Neutrophil (primary cell): ENCODE measurements around the gene GGCX.
A peak's percentile ranks its signal among the peaks of the same experiment; 100 is the strongest.

Experiments
- H3K27ac ChIP-seq: fragments of 200-600 bp; sonication (generic); 2 replicates; pipeline ENCODE4 v1.5.1; 2016; ENCODE audit warnings: mild to moderate bottlenecking, moderate library complexity
- H3K27me3 ChIP-seq: fragments of 200-600 bp; sonication (generic); 2 replicates; pipeline ENCODE4 v1.6.0; 2016; ENCODE audit warnings: mild to moderate bottlenecking
- H3K36me3 ChIP-seq: fragments of 200-600 bp; sonication (generic); 2 replicates; pipeline ENCODE4 v1.5.1; 2017
- H3K4me1 ChIP-seq, 2 experiments: fragments of 200-600 bp in 1 of 2; sonication (generic) in 1 of 2; 1 replicate in 1 of 2; 2 replicates in 1 of 2; pipeline versions ENCODE4 v1.5.1 to v1.6.1; 2013 to 2016; ENCODE audit warnings: low read depth in 1 of 2, low read length in 1 of 2, mild to moderate bottlenecking in 1 of 2, moderate library complexity in 1 of 2; ENCODE audit not compliant: control insufficient read depth in 1 of 2, insufficient read depth in 1 of 2
- H3K4me3 ChIP-seq, 2 experiments: fragments of 200-600 bp in 1 of 2; sonication (generic) in 1 of 2; 1 replicate in 1 of 2; 2 replicates in 1 of 2; pipeline ENCODE4 v1.5.1; 2013 to 2016; ENCODE audit warnings: low read depth in 1 of 2, low read length in 1 of 2, mild to moderate bottlenecking in 1 of 2, moderate library complexity in 1 of 2
- H3K9me3 ChIP-seq: fragments of 200-600 bp; sonication (generic); 2 replicates; pipeline ENCODE4 v1.5.1; 2016
- TF ChIP-seq, protein P1 (sequence below): fragments of 200-600 bp; sonication (generic); IDR thresholded peaks from 2 replicates; pipeline ENCODE4 v1.5.1; 2016; ENCODE audit warnings: antibody characterized with exemption

Gene GGCX

DNA sequence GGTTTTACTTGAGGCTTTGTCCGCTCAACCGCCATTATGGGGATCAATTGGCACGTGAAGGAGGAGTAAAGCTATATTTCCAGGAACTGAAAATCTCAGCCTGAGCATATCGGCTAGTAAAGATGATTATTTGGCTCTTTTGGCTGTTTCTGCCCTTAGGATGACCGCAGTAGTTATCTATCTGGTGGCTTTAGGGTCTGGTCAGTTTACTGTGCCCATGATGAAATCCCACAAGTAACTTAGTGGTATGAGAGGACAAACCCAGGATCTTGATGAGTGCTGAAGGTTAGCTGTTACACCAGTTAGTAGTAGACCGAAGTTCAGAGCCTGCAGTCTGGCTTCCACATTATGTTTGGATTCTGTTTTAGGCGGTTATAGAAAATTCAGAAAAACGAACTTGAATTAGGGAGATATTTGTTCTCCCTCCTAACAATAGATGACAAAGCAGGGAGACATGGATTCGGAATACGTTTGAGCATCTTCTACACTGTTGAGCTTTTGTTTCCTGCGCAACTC lies 21.1 kb downstream of the GGCX start:
- Histone ChIP-seq H3K36me3 (peaks cover 39% of the 10 kb centered on the region), H3K27me3 (no peaks in the 10 kb centered on the region), H3K4me1 (peaks cover 53 to 57% of the 10 kb centered on the region in 2 experiments), H3K27ac (peak overlapping the region; percentile 94), H3K4me3 (peak overlapping the region; percentile 81 to 98), H3K9me3 (no peaks in the 10 kb centered on the region)
- TF ChIP-seq, protein P1, sequence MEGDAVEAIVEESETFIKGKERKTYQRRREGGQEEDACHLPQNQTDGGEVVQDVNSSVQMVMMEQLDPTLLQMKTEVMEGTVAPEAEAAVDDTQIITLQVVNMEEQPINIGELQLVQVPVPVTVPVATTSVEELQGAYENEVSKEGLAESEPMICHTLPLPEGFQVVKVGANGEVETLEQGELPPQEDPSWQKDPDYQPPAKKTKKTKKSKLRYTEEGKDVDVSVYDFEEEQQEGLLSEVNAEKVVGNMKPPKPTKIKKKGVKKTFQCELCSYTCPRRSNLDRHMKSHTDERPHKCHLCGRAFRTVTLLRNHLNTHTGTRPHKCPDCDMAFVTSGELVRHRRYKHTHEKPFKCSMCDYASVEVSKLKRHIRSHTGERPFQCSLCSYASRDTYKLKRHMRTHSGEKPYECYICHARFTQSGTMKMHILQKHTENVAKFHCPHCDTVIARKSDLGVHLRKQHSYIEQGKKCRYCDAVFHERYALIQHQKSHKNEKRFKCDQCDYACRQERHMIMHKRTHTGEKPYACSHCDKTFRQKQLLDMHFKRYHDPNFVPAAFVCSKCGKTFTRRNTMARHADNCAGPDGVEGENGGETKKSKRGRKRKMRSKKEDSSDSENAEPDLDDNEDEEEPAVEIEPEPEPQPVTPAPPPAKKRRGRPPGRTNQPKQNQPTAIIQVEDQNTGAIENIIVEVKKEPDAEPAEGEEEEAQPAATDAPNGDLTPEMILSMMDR: no peak

GRCh38 chr2:85539361-85540132 lies 21.7 kb downstream of the GGCX start:
- TF ChIP-seq, protein P1: no peak
- Histone ChIP-seq H3K27ac (peak overlapping the region; percentile 94), H3K4me3 (peak overlapping the region; percentile 81 to 98), H3K36me3 (peaks cover 32% of the 10 kb centered on the region), H3K4me1 (peaks cover 59 to 64% of the 10 kb centered on the region in 2 experiments), H3K27me3 (no peaks in the 10 kb centered on the region), H3K9me3 (no peaks in the 10 kb centered on the region)

DNA sequence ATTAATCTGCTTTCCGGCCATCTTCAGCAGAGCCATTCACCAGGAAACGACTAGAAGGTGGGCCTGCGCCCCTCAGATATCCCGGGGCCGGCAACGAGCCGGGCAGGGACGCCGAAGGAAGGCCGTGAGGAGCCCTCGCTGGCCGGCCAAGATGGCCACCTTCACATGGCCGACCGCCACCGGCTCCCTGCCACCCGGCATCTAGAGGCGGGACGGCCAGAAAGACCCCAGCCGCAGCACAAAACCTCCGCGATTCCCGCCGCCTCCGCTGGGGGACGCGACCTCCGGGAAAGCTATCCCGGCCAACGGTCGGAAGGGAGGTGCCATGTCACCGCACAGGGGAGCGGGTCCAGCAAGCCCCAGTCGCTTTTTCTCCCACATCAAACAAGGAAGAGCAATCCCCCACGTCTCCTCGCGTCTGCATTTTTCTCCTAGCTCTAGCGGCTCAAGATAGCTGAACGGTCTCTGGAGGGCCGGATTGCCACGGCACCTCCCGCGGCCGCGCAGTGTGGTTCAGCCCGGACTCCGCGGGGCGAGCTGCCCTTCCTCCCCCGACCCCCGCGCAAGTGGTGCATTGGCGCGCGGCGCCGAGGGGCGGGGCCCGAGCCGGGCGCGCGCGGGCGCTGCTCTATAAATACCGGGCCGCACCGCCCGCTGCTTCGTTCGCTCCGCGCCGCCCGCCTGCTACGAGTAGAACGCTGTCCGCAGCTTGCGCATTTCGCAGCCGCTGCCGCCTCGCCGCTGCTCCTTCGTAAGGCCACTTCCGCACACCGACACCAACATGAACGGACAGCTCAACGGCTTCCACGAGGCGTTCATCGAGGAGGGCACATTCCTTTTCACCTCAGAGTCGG lies 22.6 kb downstream of the GGCX start, which contains the start of gene MAT2A:
Gene MAT2A (plus strand): TSS at position 662 of the 854 bp plus-strand sequence. CDS start 120 bp downstream, at position 782.
- Histone ChIP-seq H3K4me1 (peaks cover 67 to 72% of the 10 kb centered on the region in 2 experiments), H3K4me3 (peak within 1 kb of the TSS; percentile 81 to 98), H3K36me3 (peaks cover 24% of the 10 kb centered on the region), H3K9me3 (no peaks in the 10 kb centered on the region), H3K27me3 (no peaks in the 10 kb centered on the region), H3K27ac (peak within 1 kb of the TSS; percentile 94)
- TF ChIP-seq, protein P1: peak; percentile 35

DNA sequence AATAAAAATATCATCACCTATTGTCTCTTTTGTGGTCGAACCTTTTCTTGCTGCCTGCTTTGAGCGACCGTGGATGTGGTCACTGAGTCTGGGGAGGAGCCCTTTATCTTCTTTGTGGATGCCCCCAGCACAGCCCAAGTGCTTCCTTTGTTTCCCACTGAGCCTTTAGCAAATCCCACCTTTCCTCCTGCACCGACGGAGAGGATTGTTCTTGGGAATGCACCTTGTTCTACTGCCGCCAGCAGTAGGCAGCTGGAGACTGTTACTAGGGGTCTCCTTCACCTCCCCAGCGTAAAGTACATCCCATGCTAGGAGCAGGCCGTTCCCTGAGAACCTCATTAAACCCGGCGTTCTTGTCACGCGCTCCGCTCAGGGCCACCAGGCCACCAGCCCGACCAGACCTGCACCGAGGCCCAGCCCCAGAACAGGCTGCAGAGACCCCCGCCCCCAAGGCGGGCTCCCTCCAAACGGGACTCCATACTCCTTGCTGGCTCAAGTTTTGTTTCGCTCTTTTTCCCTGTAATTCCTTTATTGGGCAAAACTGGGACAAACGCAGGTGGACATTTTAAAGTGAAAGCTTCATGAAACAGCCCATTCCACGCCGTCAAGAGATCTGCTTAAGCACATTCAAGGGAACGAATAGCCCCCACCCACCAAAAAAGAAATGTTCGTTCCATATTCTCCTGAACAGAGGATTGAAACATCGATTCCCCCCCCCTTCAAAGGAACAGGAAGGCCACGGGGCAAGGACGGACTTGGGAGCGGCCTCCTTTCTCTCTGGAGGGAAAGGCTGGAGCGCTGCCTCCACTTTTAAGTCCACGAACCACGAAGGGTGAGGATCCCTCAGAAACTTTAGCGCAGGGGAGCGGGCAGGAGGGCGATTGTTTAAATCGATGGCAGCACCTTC lies 23.4 kb downstream of the GGCX start:
- TF ChIP-seq, protein P1: no peak
- Histone ChIP-seq H3K27me3 (no peaks in the 10 kb centered on the region), H3K9me3 (no peaks in the 10 kb centered on the region), H3K4me3 (peak overlapping the region; percentile 81 to 98), H3K36me3 (peaks cover 15% of the 10 kb centered on the region), H3K27ac (peak overlapping the region; percentile 94), H3K4me1 (peaks cover 71 to 78% of the 10 kb centered on the region in 2 experiments)

- no peak overlapping the region for H3K4me3 ChIP-seq
- peak overlapping the region; percentile 77 for H3K27ac ChIP-seq
Measured at GRCh38 chr2:85536479-85536878, 24.8 kb downstream of the GGCX start.

More at GRCh38 chr2:85536479-85536878, 24.8 kb downstream of the GGCX start:
- Histone ChIP-seq H3K9me3 (no peaks in the 10 kb centered on the region), H3K36me3 (peaks cover 2% of the 10 kb centered on the region), H3K4me1 (peaks cover 80 to 85% of the 10 kb centered on the region in 2 experiments), H3K27me3 (no peaks in the 10 kb centered on the region)
- TF ChIP-seq, protein P1: no peak
